ENCODE measurements around the gene SIAH2.

Gene SIAH2

DNA sequence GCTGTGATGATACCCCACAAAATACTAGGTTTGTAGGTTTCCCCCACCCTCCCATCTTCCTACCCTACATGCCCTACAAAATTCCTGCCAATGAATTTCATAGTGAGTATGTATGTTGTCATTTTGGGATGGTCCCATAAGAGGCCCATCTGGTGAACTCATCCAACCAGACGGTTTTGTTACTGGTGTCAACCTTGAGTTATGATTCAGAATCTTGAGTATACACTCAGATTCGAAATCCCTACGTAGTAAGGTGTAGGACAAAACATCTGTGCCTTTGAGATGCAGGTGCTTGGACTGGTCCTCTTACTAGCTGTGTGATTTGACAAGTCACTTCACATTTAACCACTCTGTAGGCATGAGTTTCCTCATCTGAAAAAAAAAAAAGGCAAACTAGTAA, 3.6 kb downstream of the SIAH2 start:
- DNase-seq (ENCODE audit: insufficient read length) (no peak), FAIRE-seq (no peak)
- no peak for TF ChIP-seq POLR2A (IDR thresholded peaks at IDR 0.05; ENCODE audit: low read depth, low read length)
- TF ChIP-seq TAF1 (IDR thresholded peaks at IDR 0.05; ENCODE audit: borderline replicate concordance, low read depth, low read length), result no peak
- TF ChIP-seq POLR2AphosphoS5 (IDR thresholded peaks at IDR 0.05; ENCODE audit: low read depth, low read length), result no peak

DNA sequence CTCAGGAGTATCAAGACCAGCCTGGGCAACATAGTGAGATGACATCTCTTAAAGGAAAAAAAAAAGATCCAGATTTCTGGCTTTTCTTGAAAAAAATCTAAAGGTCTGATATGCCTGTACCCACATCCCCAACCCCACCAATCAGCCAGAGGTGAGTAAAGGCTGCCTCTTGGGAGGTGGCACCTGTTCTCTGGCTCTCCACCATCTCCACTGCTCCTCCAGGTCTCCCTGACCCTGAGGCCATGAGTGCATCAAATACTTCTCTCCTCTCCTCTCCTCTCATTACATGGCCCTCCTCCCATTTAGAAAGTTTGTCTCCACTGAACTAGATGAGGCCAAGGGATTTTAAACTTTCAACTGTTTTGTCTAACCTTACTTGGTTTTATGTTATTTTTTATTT, 5.2 kb downstream of the SIAH2 start:
- DNase-seq (ENCODE audit: insufficient read length), result no peak
- no peak for FAIRE-seq
- TF ChIP-seq TAF1 (IDR thresholded peaks at IDR 0.05; ENCODE audit: borderline replicate concordance, low read depth, low read length) (no peak), POLR2A (IDR thresholded peaks at IDR 0.05; ENCODE audit: low read depth, low read length) (no peak), POLR2AphosphoS5 (IDR thresholded peaks at IDR 0.05; ENCODE audit: low read depth, low read length) (no peak)

DNA sequence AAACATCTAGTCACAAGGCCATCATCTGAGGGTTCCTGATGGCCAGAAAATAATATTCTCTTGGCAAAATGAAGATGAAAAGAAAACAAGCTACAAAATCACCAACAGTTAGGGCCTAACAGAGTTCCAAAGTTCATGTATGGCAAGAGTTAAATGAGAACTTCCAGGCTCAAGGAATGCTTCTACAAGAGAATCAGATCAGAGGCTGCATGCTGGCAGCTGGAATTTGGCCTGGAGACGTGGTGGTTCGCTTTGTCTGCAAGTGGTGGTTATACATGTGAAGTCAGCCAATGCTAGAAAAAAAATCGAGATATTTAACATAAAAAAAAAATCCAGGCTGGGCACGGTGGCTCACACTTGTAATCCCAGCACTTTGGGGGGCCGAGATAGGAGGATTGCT, 5.6 kb downstream of the SIAH2 start:
- TF ChIP-seq POLR2A (IDR thresholded peaks at IDR 0.05; ENCODE audit: low read depth, low read length), result no peak
- TF ChIP-seq POLR2AphosphoS5 (IDR thresholded peaks at IDR 0.05; ENCODE audit: low read depth, low read length), result no peak
- TF ChIP-seq TAF1 (IDR thresholded peaks at IDR 0.05; ENCODE audit: borderline replicate concordance, low read depth, low read length), result no peak
- FAIRE-seq (no peak), DNase-seq (ENCODE audit: insufficient read length) (no peak)

DNA sequence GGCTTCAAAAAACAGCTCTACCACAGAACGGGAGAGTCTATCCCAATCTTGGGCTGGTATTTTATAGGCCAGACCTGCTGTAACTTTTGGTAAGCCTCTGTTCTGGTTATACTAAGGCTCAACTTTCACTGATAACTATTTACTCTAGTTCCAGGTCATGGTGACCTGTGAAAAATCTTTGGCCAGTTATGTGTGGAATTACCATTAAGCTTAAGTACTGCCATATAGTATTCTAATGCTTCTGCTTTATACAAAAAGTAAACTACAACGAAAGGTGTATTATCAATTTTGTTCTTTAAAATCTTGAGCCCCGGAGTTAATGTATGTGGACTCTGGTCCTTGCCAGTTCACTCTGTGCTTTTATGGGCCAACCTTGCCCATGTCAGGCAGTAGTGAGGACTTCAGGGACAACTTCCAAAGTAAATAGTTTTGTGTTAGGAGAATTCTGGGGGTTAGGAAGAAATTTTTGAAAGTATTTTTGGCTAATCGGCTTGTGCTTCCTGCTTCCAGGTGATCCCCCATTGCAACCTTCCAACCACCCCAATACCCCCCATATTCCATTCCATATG, 6.4 kb downstream of the SIAH2 start:
- DNase-seq (ENCODE audit: insufficient read length) (no peak), FAIRE-seq (no peak)
- TF ChIP-seq POLR2AphosphoS5 (IDR thresholded peaks at IDR 0.05; ENCODE audit: low read depth, low read length), result no peak
- TF ChIP-seq POLR2A (IDR thresholded peaks at IDR 0.05; ENCODE audit: low read depth, low read length), result no peak
- no peak for TF ChIP-seq TAF1 (IDR thresholded peaks at IDR 0.05; ENCODE audit: borderline replicate concordance, low read depth, low read length)

DNA sequence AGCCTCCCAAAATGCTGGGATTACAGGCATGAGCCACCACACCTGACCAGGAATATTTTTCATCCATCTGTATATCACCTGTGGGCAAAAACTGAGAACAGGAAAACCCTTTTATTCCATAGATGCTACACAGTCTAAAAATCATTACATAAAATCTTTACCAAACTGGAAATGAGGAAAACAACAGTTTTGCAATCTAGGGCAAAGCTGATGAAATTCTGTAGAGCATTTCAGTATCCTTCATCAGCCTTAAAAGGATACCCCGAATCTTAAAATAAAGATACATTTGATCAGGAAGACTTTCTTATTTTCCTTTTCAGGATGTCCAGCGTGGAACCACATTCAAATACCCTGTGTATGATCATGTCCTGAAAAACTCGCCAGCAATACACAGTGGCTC, 7.1 kb downstream of the SIAH2 start:
- no peak for DNase-seq (ENCODE audit: insufficient read length)
- FAIRE-seq, result no peak
- TF ChIP-seq POLR2AphosphoS5 (IDR thresholded peaks at IDR 0.05; ENCODE audit: low read depth, low read length) (no peak), POLR2A (IDR thresholded peaks at IDR 0.05; ENCODE audit: low read depth, low read length) (no peak), TAF1 (IDR thresholded peaks at IDR 0.05; ENCODE audit: borderline replicate concordance, low read depth, low read length) (no peak)

DNA sequence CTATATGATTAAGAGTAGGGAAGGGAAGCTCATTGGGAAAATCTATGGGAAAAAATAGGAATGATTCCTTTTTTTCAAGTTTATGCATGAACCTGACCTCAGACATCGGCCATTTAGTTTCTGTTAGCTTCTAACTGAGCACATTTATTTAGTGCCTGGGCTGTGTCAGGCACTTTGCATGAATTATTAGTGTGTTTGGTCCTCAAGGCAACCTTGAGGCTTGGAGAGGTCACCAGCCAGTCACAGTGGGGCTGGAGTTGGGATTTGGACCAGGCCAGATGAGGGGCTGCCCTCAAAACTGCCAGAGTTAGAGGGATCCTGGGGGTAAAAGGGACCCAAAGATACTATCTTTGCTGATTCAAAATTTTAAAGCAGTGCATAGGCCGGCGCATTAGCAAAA, 8.1 kb downstream of the SIAH2 start:
- FAIRE-seq, result no peak
- no peak for DNase-seq (ENCODE audit: insufficient read length)
- TF ChIP-seq TAF1 (IDR thresholded peaks at IDR 0.05; ENCODE audit: borderline replicate concordance, low read depth, low read length) (no peak), POLR2A (IDR thresholded peaks at IDR 0.05; ENCODE audit: low read depth, low read length) (no peak), POLR2AphosphoS5 (IDR thresholded peaks at IDR 0.05; ENCODE audit: low read depth, low read length) (no peak)

DNA sequence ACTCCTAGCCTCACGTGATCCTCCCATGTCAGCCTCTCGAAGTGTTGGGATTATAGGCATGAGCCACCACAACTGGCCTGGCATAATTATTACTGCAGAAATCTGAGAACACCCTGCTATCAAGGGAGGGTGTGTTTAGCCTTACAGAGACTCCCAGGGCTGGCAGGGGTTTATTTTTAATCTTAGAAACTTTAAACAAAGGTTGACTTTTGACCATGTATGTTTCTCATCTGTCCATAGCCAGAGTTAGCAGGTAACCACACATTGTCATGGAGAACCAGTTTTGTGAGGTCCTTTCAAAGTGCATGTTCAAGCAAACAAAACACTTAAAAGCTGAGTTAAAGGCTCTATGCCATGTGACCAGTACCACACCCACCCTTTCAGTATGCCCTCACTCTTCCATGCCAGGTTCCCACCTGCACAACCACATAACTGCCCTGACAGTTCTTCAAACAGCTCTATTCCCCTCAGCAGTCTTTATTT, 11.1 kb downstream of the SIAH2 start:
- no peak for FAIRE-seq
- no peak for DNase-seq (ENCODE audit: insufficient read length)
- TF ChIP-seq POLR2AphosphoS5 (IDR thresholded peaks at IDR 0.05; ENCODE audit: low read depth, low read length) (no peak), POLR2A (IDR thresholded peaks at IDR 0.05; ENCODE audit: low read depth, low read length) (no peak), TAF1 (IDR thresholded peaks at IDR 0.05; ENCODE audit: borderline replicate concordance, low read depth, low read length) (no peak)

DNA sequence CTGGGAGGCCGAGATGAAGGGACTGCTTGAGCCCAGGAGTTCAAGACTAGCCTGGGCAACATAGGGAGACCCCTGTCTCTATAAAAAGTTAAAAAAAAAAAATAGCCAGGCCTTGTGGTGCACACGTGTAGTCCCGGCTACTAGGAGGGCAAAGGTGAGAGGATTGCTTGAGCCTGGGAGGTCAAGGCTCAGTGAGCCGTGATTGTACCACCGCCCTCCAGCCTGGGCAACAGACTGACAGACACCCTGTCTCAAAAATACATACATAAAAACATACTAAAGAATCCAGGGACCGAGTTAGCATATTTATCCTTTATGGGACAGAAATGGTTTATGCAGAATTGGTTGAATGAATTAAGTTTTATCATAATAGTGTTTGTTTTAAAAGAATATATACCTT, 13.7 kb downstream of the SIAH2 start:
- TF ChIP-seq POLR2AphosphoS5 (IDR thresholded peaks at IDR 0.05; ENCODE audit: low read depth, low read length) (no peak), TAF1 (IDR thresholded peaks at IDR 0.05; ENCODE audit: borderline replicate concordance, low read depth, low read length) (no peak), POLR2A (IDR thresholded peaks at IDR 0.05; ENCODE audit: low read depth, low read length) (no peak)
- FAIRE-seq (no peak), DNase-seq (ENCODE audit: insufficient read length) (no peak)

DNA sequence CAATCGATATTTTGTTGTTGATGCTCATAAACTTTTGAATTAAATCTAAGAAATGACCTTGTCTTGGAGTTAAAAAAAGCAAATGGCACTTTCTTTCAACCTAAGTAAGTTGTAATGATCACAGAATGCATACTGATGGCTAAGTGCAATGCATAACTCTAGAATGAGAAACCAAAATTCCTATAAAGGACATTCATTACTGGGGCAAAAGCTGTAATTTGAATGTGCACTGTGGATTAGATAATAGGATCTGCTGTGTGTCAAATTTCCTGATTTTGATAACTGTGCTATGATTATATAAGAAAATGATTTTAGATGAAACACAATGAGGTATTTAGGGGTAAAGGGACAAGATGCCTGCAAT, 14.3 kb downstream of the SIAH2 start:
- FAIRE-seq (no peak), DNase-seq (ENCODE audit: insufficient read length) (no peak)
- no peak for TF ChIP-seq POLR2A (IDR thresholded peaks at IDR 0.05; ENCODE audit: low read depth, low read length)

DNA sequence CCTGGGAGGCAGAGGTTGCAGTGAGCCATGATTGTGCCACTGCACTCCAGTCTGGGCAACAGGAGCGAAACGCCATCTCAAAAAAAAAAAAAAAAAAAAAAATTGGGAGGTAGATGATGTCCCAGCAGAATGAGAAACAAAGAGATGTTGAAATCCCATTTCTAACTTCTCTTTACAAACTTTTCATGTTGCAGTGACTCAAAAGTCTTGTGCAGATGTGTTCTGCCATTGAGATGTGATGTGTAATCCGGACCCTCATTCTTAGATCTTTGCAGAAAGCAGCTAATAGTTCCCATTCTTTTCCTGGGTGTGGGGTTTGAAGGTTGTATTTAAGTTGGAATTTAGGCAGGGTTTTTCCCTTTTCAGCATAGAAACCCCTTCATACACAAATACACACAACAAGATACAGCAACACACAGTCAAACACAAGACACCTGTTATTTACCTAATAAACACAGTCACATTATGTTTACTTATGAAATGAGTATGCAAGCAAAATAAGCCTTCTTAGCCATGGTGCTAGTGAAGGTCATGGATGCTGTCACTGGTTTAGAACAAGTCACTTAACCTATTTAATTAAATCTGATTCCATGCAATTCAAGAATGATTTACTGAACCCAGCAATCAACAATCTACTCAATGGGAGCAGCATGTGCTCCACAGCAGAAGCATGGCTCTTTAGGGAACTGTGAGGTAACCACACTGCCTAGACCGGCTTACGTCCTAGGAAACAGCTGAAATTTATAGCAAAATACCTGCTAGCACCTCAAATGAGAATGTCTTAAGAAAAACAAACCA, 14.9 kb downstream of the SIAH2 start:
- no peak for FAIRE-seq
- TF ChIP-seq POLR2AphosphoS5 (IDR thresholded peaks at IDR 0.05; ENCODE audit: low read depth, low read length), result no peak
- no peak for TF ChIP-seq TAF1 (IDR thresholded peaks at IDR 0.05; ENCODE audit: borderline replicate concordance, low read depth, low read length)
- TF ChIP-seq POLR2A (IDR thresholded peaks at IDR 0.05; ENCODE audit: low read depth, low read length), result no peak
- DNase-seq (ENCODE audit: insufficient read length), result no peak

DNA sequence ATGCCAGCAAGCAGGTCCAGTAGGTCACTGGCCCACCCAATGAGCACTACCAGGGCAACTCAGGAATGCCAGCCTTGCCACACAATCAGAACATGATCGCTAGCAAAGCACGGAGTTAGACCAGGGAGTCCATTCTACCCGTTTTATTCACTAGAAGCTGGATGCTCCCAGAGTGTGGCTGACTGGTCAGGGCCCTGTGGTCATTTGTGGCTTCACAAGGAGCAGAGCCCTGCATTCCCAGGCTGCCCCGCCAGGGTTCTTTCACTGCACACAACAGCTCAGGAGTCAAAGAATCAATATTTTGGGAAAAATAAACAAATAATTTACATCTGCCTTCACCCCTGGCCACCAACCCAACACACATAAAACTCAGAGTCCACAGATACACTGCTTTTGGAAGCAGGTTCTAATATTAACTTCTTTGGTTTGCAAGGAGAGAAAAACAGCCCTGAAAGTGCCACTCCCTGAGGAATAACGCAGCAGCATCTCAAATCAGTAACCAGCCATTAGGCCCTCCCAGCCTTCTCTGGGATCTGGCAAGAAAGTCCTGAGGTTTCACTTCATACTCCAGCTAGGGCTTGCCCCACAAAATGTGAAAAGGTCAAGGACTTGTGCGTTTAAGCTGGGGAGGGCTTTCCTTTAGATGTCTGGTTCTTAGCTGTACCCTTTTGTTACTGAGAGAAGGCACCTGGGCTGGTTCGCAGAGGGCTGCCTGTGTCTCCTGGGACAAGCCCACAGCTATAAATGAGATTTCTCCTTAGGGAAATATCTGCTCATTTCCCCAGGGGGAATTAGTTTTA, 16.0 kb downstream of the SIAH2 start:
- DNase-seq (ENCODE audit: insufficient read length) (no peak), FAIRE-seq (no peak)
- TF ChIP-seq POLR2A (IDR thresholded peaks at IDR 0.05; ENCODE audit: low read depth, low read length), result no peak
- no peak for TF ChIP-seq POLR2AphosphoS5 (IDR thresholded peaks at IDR 0.05; ENCODE audit: low read depth, low read length)
- no peak for TF ChIP-seq TAF1 (IDR thresholded peaks at IDR 0.05; ENCODE audit: borderline replicate concordance, low read depth, low read length)

DNA sequence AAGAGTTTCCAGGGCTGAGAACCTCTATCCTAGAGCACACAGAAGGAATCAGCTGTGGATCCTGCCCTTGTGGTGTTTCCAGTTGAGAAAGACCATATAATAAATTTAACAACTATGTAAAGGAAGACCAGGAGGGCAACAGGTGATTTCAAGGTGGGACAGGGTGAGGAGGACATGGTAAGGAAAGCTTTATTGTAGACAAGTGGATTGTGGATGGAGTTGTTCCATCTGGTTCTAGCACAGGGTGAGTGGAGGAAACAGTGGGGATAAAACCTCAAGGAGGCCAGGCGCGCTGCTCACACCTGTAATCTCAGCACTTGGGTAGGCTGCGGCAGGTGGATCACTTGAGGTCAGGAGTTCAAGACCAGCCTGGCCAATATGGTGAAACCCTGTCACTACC, 17.1 kb downstream of the SIAH2 start:
- DNase-seq (ENCODE audit: insufficient read length), result no peak
- no peak for FAIRE-seq
- no peak for TF ChIP-seq TAF1 (IDR thresholded peaks at IDR 0.05; ENCODE audit: borderline replicate concordance, low read depth, low read length)
- no peak for TF ChIP-seq POLR2AphosphoS5 (IDR thresholded peaks at IDR 0.05; ENCODE audit: low read depth, low read length)

Data from GM12892 (cell line).